Dermis microvascular lymphatic vessel endothelial cell (primary cell): ENCODE results near the gene MAGEA2B. TPM values are rescaled to one million over a fixed set of nuclear protein-coding genes. Genes with fewer than 3 reads are reported as not detected.
"Not testable (repeated sequence)": the region's sequence is repeated elsewhere in the genome, so short reads cannot be mapped to it uniquely, and the experiment has no call there.

Experiments
- DNase-seq, 2 donors: peaks; one replicate each; pipeline versions ENCODE4 v3.0.0 to v3.0.0-alpha.2; 2010; ENCODE audit warnings: low read depth in 2 of 2
- total RNA-seq: library from RNA; depleted of rRNA; stranded (reverse); fragments of >200 nt; gene quantifications from 2 replicates; pipeline ENCODE4 v1.2.1, GENCODE V29; 2014

Gene MAGEA2B
- total RNA-seq, 1 donor from 2014 or later = not detected

GRCh38 chrX:152754871-152755270, 40.4 kb downstream of the MAGEA2B start:
- DNase-seq = not testable (repeated sequence)

- DNase-seq = not testable (repeated sequence)
Observed at GRCh38 chrX:152758918-152759317, 44.5 kb downstream of the MAGEA2B start, which contains the start of gene CSAG3. TSS of gene CSAG3 (plus strand) at chrX:152759218.

DNA sequence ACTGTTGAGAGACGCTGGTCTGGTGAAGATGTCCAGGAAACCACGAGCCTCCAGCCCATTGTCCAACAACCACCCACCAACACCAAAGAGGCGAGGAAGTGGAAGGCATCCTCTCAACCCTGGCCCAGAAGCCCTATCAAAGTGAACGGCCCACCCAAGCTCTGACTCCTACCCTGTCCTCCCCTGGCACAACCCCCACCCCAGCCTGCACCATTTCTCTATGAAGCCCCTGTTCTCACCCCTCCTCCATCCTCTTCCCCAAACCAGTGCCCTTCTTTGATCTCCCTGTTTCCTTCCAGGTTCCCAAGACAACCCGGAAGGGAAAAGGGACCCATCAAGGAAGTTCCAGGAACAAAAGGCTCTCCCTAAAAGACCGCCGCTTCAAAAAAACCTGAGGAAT, 45.1 kb downstream of the MAGEA2B start:
- not testable (repeated sequence) for DNase-seq

- DNase-seq = not testable (repeated sequence)
Observed at GRCh38 chrX:152761582-152761981, 47.2 kb downstream of the MAGEA2B start.

- DNase-seq = not testable (repeated sequence)
Observed at GRCh38 chrX:152766562-152766961, 52.1 kb downstream of the MAGEA2B start.

Other genes starting within 250 kb of the MAGEA2B start
- gene GABRQ, start 76.7 kb upstream of the MAGEA2B start, total RNA-seq = not detected in 2 replicates
- not detected in 2 replicates for gene MAGEA3, start 15.8 kb upstream of the MAGEA2B start, total RNA-seq
- gene CSAG2, start 5.4 kb upstream of the MAGEA2B start, total RNA-seq = not detected in 2 replicates
- not detected in 2 replicates for gene CSAG1, start 19.1 kb downstream of the MAGEA2B start, total RNA-seq
- gene MAGEA12, start 19.1 kb downstream of the MAGEA2B start, total RNA-seq = not detected in 2 replicates
- gene MAGEA2, start 39.2 kb downstream of the MAGEA2B start, total RNA-seq = not detected in 2 replicates
- not detected in 2 replicates for gene CSAG3, start 44.6 kb downstream of the MAGEA2B start, total RNA-seq
- not detected in 2 replicates for gene MAGEA6, start 55.1 kb downstream of the MAGEA2B start, total RNA-seq
- gene CETN2, start 116.1 kb downstream of the MAGEA2B start, total RNA-seq = 14.4 and 17.3 TPM in 2 replicates
- gene NSDHL, start 116.4 kb downstream of the MAGEA2B start, total RNA-seq = 13.9 and 15.5 TPM in 2 replicates
- 6.5 and 8.5 TPM in 2 replicates for gene ZNF185, start 183.4 kb downstream of the MAGEA2B start, total RNA-seq